GM21737 (cell line): ENCODE data around the gene BATF2.
A peak's percentile ranks its signal among the peaks of the same experiment; 100 is the strongest.
"Not testable (repeated sequence)": the region's sequence is repeated elsewhere in the genome, so short reads cannot be mapped to it uniquely, and the experiment has no call there.

Experiments
- ATAC-seq: cut with Tn5 transposase; IDR thresholded peaks from one replicate; pipeline ENCODE4 v1.9.1; 2021; ENCODE audit warnings: mild to moderate bottlenecking, moderate library complexity; ENCODE audit not compliant: unreplicated experiment

BATF2 gene, protein sequence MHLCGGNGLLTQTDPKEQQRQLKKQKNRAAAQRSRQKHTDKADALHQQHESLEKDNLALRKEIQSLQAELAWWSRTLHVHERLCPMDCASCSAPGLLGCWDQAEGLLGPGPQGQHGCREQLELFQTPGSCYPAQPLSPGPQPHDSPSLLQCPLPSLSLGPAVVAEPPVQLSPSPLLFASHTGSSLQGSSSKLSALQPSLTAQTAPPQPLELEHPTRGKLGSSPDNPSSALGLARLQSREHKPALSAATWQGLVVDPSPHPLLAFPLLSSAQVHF

DNA sequence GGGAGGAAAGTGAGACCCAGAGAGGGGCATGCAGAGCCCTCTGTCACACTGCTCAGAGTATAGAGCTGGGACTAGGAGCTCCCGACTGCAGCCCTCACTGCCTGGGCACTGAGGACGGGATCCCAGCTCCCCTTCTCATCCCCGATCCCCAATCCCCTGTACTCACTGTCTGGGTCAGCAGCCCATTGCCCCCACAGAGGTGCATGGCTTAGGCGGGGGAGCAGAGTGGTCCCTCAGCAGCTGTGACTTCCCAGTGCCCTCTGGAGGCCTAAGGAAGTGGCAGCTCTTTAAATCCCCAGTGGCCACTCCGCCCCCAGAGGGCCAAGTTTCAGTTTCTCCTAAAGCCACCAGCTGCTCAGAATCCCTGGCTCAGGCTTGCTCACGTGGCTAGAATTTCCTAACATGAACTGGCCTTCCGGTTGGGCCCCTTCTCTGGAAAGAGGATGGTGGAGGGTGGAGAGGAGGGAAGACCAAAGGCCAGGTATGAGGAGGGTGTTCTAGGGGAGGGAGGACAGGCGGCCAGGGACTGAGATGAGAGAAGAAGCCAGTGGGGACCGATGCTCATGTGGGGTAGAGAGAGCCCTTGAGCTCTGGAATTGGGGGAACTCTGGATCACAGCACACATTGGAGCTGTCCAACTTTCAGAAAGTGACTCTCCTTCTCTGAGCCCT lies at the start of gene BATF2:
BATF2 (minus strand) TSS at position 262 of the 671 bp plus-strand sequence; CDS start at position 205, 57 bp downstream.
- ATAC-seq, result no peak

DNA sequence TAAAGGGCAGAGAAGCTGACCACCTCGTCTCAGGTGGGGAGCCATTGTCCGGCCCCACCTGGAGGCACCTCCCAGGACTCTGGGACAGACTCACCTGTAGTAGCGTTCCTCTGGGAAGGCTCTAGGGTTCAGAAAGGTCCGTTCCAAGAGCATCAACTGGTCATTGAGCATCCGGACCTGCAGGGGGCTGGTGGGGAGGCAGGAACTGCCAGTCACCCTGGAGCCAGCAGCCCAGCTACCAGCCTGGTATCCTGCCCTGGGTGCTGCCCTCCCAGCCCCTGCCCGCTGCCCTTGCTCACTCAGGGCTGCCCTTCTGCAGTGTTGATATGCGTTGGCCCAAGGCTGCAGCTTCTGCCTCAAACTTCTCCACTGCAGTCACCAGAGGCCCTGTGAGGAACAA lies 49.0 kb upstream of the BATF2 start:
- ATAC-seq, result no peak

- ATAC-seq, result no peak
Observed at GRCh38 chr11:65045061-65045460, 48.3 kb upstream of the BATF2 start.

- no peak for ATAC-seq
Observed at GRCh38 chr11:65043881-65044501, 47.2 kb upstream of the BATF2 start.

DNA sequence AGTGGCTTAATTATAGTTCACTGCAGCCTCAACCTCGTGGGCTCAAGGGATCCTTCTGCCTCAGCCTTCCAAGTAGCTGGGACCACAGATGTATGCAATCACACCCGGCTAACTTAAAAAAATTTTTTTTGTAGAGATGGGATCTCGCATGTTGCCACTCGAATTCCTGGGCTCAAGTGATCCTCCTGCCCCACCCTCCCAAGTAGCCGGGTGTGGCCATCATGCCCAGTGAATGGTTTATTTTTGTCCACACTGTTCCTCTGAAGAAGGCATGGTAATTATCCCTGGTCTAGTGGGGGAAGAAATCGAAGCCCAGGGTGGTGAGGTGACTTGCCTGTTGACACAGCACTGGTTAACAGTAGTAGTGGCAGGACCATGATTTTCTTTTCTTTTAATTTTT lies 46.1 kb upstream of the BATF2 start:
- ATAC-seq, result no peak

DNA sequence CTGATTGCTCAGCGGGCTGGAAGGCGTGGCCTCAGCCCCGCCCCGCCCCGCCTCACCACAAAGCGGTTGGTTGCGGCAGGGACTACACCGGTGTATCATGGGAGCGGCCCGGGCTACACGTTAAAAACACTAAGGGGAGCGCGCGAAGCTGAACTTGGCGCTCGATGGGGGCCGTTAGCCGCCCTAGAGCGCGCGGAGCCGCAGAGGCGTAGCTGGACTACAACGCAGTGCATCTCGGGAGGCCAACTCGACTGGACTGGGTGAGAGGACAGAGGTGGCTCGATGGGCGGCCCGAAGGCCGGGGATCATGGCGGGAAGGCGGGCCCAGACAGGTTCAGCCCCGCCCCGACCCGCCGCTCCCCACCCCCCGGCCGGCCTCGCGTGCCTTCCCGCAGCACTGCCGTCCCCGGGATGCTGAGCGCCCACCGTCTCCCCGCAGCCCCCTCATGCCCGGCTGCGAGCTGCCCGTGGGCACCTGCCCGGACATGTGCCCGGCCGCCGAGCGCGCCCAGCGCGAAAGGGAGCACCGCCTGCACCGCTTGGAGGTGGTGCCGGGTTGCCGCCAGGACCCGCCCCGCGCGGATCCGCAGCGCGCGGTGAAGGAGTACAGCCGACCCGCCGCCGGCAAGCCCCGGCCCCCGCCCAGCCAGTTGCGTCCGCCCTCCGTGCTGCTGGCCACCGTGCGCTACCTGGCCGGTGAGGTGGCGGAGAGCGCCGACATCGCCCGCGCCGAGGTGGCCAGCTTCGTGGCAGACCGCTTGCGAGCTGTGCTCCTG lies 44.3 kb upstream of the BATF2 start, which contains the start of gene SAC3D1:
SAC3D1 (plus strand) TSS at position 364 of the 776 bp plus-strand sequence; CDS start at position 447, 83 bp downstream.
- ATAC-seq, result peak; percentile 75

DNA sequence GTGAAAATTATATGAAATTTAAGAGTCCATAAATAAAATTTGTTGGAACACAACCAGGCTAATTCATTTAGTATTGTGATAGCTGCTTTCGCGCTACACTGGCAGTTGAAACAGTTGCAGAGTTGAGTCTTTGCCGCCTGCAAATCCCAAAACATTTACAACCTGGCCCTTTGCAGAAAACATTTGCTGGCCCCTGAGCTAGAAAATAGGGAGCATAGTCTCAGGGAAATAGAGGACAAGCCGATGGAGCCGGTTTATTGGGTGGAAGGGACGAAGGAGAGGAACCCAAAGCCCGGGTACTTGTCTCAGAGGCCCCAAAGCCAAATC lies 43.7 kb upstream of the BATF2 start:
- no peak for ATAC-seq

DNA sequence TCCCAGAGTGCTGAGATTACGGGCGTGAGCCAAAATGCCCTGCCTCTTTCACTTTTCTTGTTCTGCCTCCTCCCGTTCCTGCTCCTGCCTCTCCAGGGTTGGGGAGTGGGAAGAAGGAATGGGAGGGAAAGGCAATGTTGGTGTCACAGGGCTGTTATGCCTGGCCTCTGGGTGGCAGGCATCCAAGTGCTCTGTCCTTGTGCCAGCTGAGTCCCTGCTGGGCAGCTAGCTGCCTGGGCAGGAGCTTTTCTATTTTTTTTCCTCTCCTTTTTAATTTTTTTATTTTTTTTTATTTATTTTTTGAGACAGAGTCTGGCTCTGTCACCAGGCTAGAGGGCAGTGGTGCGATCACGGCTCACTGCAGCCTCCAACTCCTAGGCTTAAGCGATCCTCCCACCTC lies 40.2 kb upstream of the BATF2 start:
- ATAC-seq, result no peak

- no peak for ATAC-seq
Observed at GRCh38 chr11:65035579-65035978, 38.8 kb upstream of the BATF2 start.

DNA sequence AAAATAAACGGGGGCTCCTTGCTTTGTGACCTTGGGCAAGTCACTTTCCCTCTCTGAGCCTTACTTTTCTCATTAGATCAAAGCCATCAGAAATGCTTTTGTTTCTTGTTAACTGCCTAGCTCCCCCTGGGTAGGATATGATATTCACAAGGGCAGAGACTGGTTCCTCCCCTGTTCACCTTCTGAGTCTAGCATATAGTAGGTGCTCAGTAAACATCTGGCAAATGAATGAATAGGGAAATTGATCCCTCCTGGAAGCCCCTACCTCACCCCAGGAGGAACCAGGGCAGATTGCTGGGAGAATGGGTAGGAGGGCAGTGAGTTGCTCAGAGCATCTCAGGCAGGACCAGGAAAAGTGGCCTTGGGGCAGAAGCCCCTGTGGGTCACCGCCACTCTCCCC lies 37.7 kb upstream of the BATF2 start:
- ATAC-seq, result no peak

DNA sequence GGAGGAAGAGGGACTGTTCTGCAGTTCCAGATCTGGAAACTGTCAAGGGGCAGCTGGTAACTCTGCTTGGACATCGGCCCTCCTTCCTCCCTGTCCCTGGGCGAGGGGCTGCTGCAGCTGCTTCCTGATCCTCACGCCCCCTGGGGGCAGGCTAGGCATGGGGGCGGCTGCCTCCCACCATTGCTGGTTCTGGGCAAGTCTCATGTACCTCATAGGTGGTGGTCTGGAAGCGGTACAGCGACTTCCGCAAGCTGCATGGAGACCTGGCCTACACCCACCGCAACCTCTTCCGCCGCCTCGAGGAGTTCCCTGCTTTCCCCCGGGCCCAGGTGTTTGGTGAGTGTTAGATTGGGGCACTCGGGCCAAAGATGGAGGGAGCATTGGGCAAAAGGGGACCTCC lies 35.4 kb upstream of the BATF2 start:
- no peak for ATAC-seq

- ATAC-seq, result peak; percentile 81
Observed at GRCh38 chr11:65027213-65028067, 30.7 kb upstream of the BATF2 start, which contains the start of gene SNX15. Gene SNX15, plus strand, starts transcription at chr11:65027439. Its CDS starts 99 bp downstream, at chr11:65027538.

DNA sequence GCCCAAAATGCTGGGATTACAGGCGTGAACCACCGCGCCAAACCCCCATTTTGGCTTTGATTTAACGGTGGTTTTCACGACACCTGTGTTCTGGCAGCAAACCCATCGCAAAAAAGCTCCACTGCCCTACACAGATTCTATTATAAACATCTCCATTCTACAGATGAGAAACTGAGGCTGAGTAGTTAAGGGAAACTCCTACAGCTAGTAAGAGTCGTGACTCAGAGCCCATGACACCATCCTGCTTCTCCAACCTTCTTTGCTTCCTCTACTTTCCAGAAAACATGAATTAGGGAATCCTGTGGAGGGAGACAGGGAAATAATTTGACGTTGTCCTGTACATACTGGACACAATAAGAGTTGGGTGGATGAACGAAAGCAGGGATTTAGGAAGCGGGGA lies 30.0 kb upstream of the BATF2 start:
- ATAC-seq, result no peak

DNA sequence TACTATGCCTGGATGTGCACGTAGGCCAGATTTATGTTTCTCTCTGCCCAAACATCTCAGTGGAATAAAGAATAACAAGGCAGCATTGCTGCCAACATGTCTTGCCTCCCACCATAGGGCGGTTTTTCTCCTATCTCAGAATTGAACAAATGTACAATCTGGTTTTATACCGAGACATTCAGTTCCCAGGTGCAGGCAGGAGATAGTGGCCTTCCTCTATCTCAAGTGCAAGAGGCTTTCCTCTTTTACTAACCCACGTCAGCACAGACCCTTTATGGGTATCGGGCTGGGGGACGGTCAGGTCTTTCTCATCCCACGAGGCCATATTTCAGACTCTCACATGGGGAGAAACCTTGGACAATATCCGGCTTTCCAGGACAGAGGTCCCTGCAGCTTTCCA lies 26.7 kb upstream of the BATF2 start:
- not testable (repeated sequence) for ATAC-seq

GRCh38 chr11:65021509-65021908 lies 24.7 kb upstream of the BATF2 start:
- no peak for ATAC-seq

GRCh38 chr11:65021003-65021402 lies 24.2 kb upstream of the BATF2 start:
- ATAC-seq, result no peak

GRCh38 chr11:65019824-65020223 lies 23.1 kb upstream of the BATF2 start:
- ATAC-seq, result no peak

DNA sequence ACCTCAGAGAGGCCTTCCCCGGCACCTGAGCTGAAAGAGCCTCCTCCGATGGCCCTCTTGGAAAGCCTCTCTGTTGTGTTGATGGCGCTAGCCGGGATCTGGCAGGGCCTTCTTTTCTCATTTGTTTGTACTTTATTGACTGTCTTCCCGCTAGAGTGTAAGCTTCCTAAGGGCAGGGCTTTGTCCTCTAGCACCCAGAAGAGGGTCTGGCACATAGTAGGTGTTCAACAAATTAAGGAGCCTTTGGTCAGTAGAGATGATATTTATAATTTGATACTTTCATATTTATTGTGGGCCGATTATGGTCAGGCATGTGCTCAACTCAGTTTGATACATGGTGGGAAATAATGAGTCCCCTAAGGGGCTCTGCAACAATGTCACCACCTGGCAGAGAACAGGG lies 21.2 kb upstream of the BATF2 start:
- ATAC-seq, result no peak

GRCh38 chr11:65016705-65017104 lies 19.9 kb upstream of the BATF2 start:
- no peak for ATAC-seq

GRCh38 chr11:65014726-65015227 lies 18.0 kb upstream of the BATF2 start:
- ATAC-seq, result no peak
